IPS-18a (cell line): Measurements from ENCODE around the gene MREG.
A peak's percentile ranks its signal among the peaks of the same experiment; 100 is the strongest.

Experiments
- H3K27ac ChIP-seq: one replicate; pipeline ENCODE4 v1.5.1; 2013; ENCODE audit warnings: low read length
- H3K27me3 ChIP-seq: one replicate; pipeline ENCODE4 v1.6.1; 2013; ENCODE audit warnings: mild to moderate bottlenecking, low read length; ENCODE audit not compliant: control insufficient read depth, insufficient read depth
- H3K36me3 ChIP-seq: one replicate; pipeline ENCODE4 v1.6.1; 2013; ENCODE audit warnings: low read depth, low read length; ENCODE audit not compliant: control insufficient read depth
- H3K4me1 ChIP-seq: one replicate; pipeline ENCODE4 v1.6.1; 2013; ENCODE audit warnings: low read depth, low read length; ENCODE audit not compliant: control insufficient read depth
- H3K4me3 ChIP-seq: one replicate; pipeline ENCODE4 v1.5.1; 2013; ENCODE audit warnings: low read length
- H3K9ac ChIP-seq: one replicate; pipeline ENCODE4 v1.6.1; 2013; ENCODE audit warnings: mild to moderate bottlenecking, low read length, moderate library complexity
- H3K9me3 ChIP-seq: one replicate; pipeline ENCODE4 v1.6.1; 2013; ENCODE audit warnings: low read depth, low read length; ENCODE audit not compliant: control insufficient read depth

The MREG gene, protein sequence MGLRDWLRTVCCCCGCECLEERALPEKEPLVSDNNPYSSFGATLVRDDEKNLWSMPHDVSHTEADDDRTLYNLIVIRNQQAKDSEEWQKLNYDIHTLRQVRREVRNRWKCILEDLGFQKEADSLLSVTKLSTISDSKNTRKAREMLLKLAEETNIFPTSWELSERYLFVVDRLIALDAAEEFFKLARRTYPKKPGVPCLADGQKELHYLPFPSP

DNA sequence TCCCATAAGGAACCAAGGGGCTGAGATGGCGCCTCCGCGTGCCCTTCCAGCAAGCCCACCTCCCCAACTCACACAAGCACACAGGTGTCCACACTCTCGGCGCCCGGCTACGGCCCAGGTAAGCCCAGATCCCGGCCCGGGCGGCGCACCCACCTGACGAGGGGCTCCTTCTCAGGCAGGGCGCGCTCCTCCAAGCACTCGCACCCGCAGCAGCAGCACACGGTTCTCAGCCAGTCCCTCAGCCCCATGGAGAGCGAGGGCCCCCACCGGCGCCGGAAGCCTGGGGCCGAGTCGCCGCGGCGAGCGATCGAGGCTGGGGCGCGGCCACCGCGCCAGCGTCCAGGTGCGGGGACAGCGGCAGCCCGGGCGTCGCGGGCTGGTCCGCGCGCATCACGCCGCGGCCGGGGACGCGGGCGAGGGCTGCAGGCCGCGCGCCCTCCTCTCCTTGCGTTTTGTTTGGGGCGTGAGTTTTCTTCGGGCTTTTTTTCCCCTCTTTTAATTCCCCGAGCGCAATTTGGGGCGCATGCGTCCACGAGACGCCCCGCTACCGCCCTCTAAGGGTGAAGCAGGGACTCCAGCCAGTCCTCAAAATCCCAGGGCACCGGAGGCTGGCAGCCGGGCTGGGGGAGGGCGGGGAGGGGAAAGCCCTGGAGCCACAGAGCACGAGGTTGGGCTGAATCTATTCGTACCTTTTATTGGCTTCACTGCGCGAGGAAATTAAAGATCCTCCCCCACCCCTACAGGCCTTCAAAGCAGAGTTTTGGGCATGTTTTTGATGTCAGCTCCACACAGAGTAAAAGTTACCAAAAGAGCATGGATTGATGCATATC is at the start of gene MREG:
Gene MREG, minus strand, starts transcription at position 472 of the 830 bp plus-strand sequence. Its CDS starts 224 bp downstream, at position 248.
- H3K9me3 ChIP-seq = no peaks in the 10 kb centered on the region
- H3K27ac ChIP-seq = no peak within 1 kb of the TSS
- peak within 1 kb of the TSS; percentile 63 for H3K4me3 ChIP-seq
- H3K27me3 ChIP-seq = no peaks in the 10 kb centered on the region
- H3K9ac ChIP-seq = peak within 1 kb of the TSS; percentile 73
- no peaks in the 10 kb centered on the region for H3K36me3 ChIP-seq
- H3K4me1 ChIP-seq = no peaks in the 10 kb centered on the region

- no peak overlapping the region for H3K9ac ChIP-seq
- H3K4me1 ChIP-seq = no peaks in the 10 kb centered on the region
- H3K27me3 ChIP-seq = no peaks in the 10 kb centered on the region
- no peak overlapping the region for H3K27ac ChIP-seq
- no peak overlapping the region for H3K4me3 ChIP-seq
- H3K36me3 ChIP-seq = peaks cover 6% of the 10 kb centered on the region
- H3K9me3 ChIP-seq = no peaks in the 10 kb centered on the region
Measured at GRCh38 chr2:216059233-216059834, 46.0 kb upstream of the MREG start.

DNA sequence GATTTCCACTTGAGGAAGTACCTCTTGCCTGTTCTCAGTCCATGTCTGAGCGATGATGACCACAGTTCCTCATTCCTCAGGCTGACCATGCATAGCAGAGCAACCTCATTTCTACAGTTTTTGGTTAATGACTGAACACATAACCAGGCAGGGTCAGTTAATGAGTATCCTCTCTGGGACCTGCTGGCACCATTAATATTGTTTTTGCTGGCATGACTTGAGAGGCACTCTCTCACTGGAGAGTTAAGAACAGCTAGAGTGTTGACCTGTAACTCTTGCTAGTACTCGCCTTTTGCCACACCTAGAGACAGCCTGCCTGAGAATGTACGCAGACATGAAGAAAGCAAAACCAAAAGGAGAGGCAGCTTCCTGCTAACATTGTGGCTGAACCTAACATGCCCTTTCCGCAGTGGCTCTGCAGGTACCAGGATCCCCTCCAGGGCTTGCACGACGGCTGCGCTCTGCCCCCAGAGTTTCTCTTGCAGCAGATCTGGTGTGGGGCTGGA is 44.4 kb upstream of the MREG start:
- Histone ChIP-seq H3K9me3 (no peaks in the 10 kb centered on the region), H3K27ac (no peak overlapping the region), H3K36me3 (peaks cover 2% of the 10 kb centered on the region), H3K9ac (no peak overlapping the region), H3K27me3 (no peaks in the 10 kb centered on the region), H3K4me3 (no peak overlapping the region), H3K4me1 (no peaks in the 10 kb centered on the region)

DNA sequence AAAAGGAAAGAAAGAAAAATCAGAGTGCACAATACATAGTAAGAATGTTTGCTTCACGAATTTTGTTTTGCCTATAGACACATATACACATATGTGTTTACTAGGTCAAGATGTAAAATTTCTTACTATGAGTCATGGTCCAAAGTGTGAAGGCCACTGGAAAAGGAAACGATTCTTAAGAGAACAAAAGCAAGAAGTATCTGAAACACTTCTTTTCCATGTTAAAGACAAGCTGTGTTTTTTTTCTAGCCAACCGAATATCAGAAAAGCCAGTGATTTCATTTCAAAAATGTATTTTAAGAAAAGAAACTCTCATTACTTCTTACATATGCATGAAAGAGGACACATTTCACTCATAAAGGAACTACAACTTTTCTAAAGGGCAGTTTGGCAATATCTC is 43.4 kb upstream of the MREG start:
- H3K9ac ChIP-seq = no peak overlapping the region
- H3K27ac ChIP-seq = no peak overlapping the region
- no peaks in the 10 kb centered on the region for H3K27me3 ChIP-seq

GRCh38 chr2:216055680-216056079 is 42.3 kb upstream of the MREG start:
- Histone ChIP-seq H3K36me3 (no peaks in the 10 kb centered on the region), H3K4me3 (no peak overlapping the region), H3K4me1 (peaks cover 9% of the 10 kb centered on the region), H3K27me3 (no peaks in the 10 kb centered on the region), H3K9ac (no peak overlapping the region), H3K27ac (no peak overlapping the region), H3K9me3 (no peaks in the 10 kb centered on the region)

More for the DNA sequence above, 43.4 kb upstream of the MREG start:
- Histone ChIP-seq H3K36me3 (no peaks in the 10 kb centered on the region), H3K4me1 (peaks cover 5% of the 10 kb centered on the region), H3K4me3 (no peak overlapping the region), H3K9me3 (no peaks in the 10 kb centered on the region)

DNA sequence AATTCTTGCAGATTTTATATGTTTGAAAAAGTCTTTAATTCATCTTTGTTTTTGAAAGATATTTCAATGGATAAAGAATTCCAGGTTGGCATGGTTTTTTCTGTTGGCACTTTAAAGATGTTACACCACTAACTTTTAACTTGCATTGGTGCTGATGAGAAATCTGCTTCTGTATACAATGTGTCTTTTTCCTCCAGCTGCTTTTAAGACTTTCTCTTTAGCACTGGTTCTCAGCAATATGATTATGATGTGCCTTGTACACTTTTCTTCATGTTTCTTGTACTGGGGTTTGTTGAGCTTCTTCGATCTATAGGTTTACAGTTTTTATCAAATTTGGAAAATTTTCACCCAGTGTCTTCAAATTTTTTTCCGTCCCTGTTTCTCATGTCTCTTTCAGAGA is 39.1 kb upstream of the MREG start:
- Histone ChIP-seq H3K36me3 (no peaks in the 10 kb centered on the region), H3K27ac (no peak overlapping the region), H3K9me3 (no peaks in the 10 kb centered on the region)

DNA sequence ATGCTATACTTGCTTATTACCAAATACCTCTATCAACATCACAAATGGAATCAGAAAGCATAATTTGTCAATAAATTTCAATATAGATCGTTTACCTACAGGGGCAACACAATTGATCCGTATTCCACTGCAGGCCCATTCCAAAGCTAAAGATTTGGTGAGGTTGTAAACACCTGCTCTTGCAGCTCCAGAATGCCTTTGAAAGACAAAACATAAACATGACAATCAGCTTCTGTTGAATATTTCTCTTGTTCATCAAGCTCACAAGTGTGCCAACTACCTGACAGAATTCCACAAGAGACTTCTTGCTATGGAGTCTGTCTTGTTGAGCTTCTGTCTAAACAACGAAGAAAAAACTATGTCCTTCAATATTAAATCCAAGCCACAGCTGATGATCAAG is 38.0 kb upstream of the MREG start:
- Histone ChIP-seq H3K9me3 (no peaks in the 10 kb centered on the region), H3K4me1 (peaks cover 9% of the 10 kb centered on the region), H3K36me3 (peaks cover 3% of the 10 kb centered on the region), H3K27me3 (no peaks in the 10 kb centered on the region), H3K27ac (no peak overlapping the region), H3K4me3 (peak overlapping the region; percentile 33), H3K9ac (no peak overlapping the region)

More for the DNA sequence above, 39.1 kb upstream of the MREG start:
- Histone ChIP-seq H3K27me3 (no peaks in the 10 kb centered on the region), H3K4me1 (peaks cover 9% of the 10 kb centered on the region), H3K4me3 (no peak overlapping the region), H3K9ac (no peak overlapping the region)

DNA sequence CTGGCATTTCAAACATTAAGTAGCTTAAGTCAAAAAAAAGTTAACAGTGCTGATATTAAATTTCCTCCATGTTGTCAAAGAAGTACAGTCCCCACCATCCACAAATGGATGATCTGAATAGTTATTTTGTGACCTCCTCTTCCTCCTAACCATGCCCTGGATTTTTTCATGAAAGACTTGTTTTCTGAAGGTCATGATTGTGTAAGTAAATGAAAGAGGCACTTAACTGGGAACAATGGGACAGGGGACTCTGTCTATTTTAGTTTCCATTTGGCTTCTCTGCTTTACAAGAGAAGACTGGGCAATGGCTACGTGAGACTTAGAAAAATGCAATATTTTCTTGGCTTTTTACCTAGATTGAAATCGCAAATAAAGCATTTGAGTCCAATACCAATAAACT is 36.1 kb upstream of the MREG start:
- H3K4me3 ChIP-seq = no peak overlapping the region
- no peaks in the 10 kb centered on the region for H3K27me3 ChIP-seq
- H3K4me1 ChIP-seq = peaks cover 9% of the 10 kb centered on the region
- H3K27ac ChIP-seq = no peak overlapping the region
- H3K9me3 ChIP-seq = no peaks in the 10 kb centered on the region
- H3K36me3 ChIP-seq = peaks cover 3% of the 10 kb centered on the region
- H3K9ac ChIP-seq = no peak overlapping the region

- Histone ChIP-seq H3K4me3 (no peak overlapping the region), H3K9ac (no peak overlapping the region), H3K27ac (no peak overlapping the region), H3K27me3 (no peaks in the 10 kb centered on the region), H3K9me3 (no peaks in the 10 kb centered on the region), H3K4me1 (peaks cover 9% of the 10 kb centered on the region), H3K36me3 (peaks cover 3% of the 10 kb centered on the region)
Measured at GRCh38 chr2:216047397-216047796, 34.0 kb upstream of the MREG start.

DNA sequence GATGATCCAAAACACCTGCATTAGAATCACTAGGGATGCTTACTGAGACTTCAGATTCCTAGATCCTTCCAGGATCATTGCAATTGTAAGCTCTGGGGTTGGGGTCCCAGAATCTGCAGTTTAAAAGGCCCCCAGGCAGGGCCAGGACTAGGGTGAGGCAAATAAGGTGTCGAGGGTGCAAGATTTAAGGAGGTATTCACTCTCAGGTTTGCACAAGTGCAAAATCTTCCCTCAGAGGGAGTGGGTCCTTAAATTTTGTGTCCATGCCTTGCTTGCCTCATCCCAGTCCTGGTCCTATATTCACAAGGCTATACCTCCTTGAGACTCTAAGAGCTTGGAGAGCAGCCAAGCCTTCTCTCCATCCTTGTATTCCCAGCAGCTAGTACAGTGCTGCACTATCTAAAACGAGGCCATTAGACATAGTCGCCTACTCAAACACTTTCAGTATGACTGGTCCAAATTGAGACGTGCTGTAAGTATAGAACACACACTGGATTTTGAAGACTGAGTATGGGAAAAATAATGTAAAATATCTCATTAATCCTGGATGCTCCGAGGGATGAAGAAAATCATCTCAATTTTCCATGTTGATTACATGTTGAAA is 31.6 kb upstream of the MREG start:
- peaks cover 6% of the 10 kb centered on the region for H3K36me3 ChIP-seq
- H3K27ac ChIP-seq = no peak overlapping the region
- no peaks in the 10 kb centered on the region for H3K9me3 ChIP-seq
- no peaks in the 10 kb centered on the region for H3K4me1 ChIP-seq
- H3K27me3 ChIP-seq = no peaks in the 10 kb centered on the region
- no peak overlapping the region for H3K4me3 ChIP-seq
- H3K9ac ChIP-seq = no peak overlapping the region

- H3K9me3 ChIP-seq = no peaks in the 10 kb centered on the region
- peaks cover 6% of the 10 kb centered on the region for H3K36me3 ChIP-seq
- no peaks in the 10 kb centered on the region for H3K4me1 ChIP-seq
Measured at GRCh38 chr2:216043949-216044348, 30.6 kb upstream of the MREG start.

More at GRCh38 chr2:216043949-216044348, 30.6 kb upstream of the MREG start:
- no peak overlapping the region for H3K27ac ChIP-seq
- no peak overlapping the region for H3K9ac ChIP-seq
- no peak overlapping the region for H3K4me3 ChIP-seq
- no peaks in the 10 kb centered on the region for H3K27me3 ChIP-seq
